Ishikawa (cell line): ENCODE measurements around the gene MAMDC2.

Source experiments
- CREB1 ChIP-seq: IDR thresholded peaks from 2 replicates; pipeline ENCODE4 v1.6.1; 2012; ENCODE audit warnings: low read depth
- EGR1 ChIP-seq: IDR thresholded peaks from 2 replicates; pipeline ENCODE4 v1.6.1; 2012
- EP300 ChIP-seq: IDR thresholded peaks from 2 replicates; pipeline ENCODE4 v1.6.1; 2012; ENCODE audit warnings: borderline replicate concordance
- FOXM1 ChIP-seq: IDR thresholded peaks from 2 replicates; pipeline ENCODE4 v1.6.1; 2012; ENCODE audit warnings: low read depth, borderline replicate concordance
- MAX ChIP-seq: IDR thresholded peaks from 2 replicates; pipeline ENCODE4 v1.6.1; 2012
- NFIC ChIP-seq: IDR thresholded peaks from 2 replicates; pipeline ENCODE4 v1.6.1; 2012
- RAD21 ChIP-seq: IDR thresholded peaks from 2 replicates; pipeline ENCODE4 v1.6.1; 2012; ENCODE audit warnings: low read depth
- REST ChIP-seq: IDR thresholded peaks from 2 replicates; pipeline ENCODE4 v1.6.1; 2012; ENCODE audit warnings: low read depth, mild to moderate bottlenecking
- TAF1 ChIP-seq: IDR thresholded peaks from 2 replicates; pipeline ENCODE4 v1.6.1; 2012; ENCODE audit warnings: low read depth, mild to moderate bottlenecking
- TCF12 ChIP-seq: IDR thresholded peaks from 2 replicates; pipeline ENCODE4 v1.6.1; 2012; ENCODE audit warnings: low read depth
- TEAD4 ChIP-seq: IDR thresholded peaks from 2 replicates; pipeline ENCODE4 v1.6.1; 2012
- YY1 ChIP-seq: IDR thresholded peaks from 2 replicates; pipeline ENCODE4 v1.6.1; 2012; ENCODE audit warnings: low read depth
- ZBTB7A ChIP-seq: IDR thresholded peaks from 2 replicates; pipeline ENCODE4 v1.6.1; 2012; ENCODE audit warnings: low read depth

- TF ChIP-seq EP300 = no peak
- no peak for TF ChIP-seq NFIC
- TF ChIP-seq TCF12 = no peak
- no peak for TF ChIP-seq TEAD4
- TF ChIP-seq FOXM1 = no peak
- no peak for TF ChIP-seq YY1
- TF ChIP-seq EGR1 = no peak
- TF ChIP-seq REST = no peak
- TF ChIP-seq TAF1 = no peak
- TF ChIP-seq RAD21 = no peak
- TF ChIP-seq CREB1 = no peak
- TF ChIP-seq MAX = no peak
- no peak for TF ChIP-seq ZBTB7A
These were observed 33.6 kb upstream of the MAMDC2 start for GRCh38 chr9:70010015-70010414.
